8988T (cell line): ENCODE measurements around the gene PLCB1.
"Not testable (repeated sequence)": the region's sequence is repeated elsewhere in the genome, so short reads cannot be mapped to it uniquely, and the experiment has no call there.

Source experiments
- DNase-seq: peaks from one replicate; pipeline ENCODE4 v3.0.0; 2011

Gene PLCB1

DNA sequence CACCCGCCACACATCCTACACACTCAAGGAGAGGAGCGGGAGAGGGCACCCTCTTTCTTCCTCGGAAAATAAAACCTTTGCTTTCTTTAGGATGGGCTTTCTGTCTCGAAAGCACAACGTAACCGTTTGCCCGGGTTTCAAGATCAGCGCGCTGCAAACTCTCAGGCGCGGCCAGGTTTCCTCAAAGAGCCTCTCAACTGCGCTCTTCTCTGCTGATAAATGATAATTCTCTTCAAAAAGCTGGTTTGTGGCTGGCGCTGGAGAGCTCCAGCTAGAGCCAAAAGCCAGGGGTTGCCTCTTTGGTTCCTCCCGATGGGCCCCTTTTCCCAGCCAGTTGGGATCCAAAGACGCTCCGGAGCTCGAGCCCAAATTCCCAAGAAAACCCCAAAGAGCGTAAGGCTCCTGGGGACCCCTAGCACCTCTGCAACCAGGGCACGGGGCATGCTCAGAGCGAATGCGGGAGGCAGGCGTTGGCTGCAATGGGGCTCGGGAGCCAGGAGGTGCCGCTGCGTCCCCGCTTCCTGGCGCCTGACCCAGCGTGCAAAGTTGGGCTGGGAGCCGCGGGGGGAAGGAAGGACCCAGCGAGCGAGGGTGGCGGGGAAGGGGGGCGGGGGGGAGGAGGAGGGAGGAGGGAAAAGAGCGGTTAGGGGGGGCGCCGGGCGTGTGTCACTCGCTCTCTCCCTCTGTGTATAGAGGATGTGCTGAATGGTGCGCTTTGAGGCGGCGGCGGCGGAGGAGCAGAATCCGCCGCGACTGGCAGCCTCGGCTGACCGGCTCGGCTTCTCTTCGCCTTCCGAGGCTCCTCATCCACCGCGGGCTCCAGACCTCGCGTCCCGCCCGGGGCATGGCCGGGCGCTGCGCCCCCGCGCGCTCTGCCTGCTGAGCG is at the start of gene PLCB1:
TSS of gene PLCB1 (plus strand) at position 669 of the 886 bp plus-strand sequence. CDS start 386 bp downstream, outside the sequence.
- DNase-seq = peak; percentile 53

GRCh38 chr20:8082989-8083388 is 49.1 kb upstream of the PLCB1 start:
- no peak for DNase-seq

DNA sequence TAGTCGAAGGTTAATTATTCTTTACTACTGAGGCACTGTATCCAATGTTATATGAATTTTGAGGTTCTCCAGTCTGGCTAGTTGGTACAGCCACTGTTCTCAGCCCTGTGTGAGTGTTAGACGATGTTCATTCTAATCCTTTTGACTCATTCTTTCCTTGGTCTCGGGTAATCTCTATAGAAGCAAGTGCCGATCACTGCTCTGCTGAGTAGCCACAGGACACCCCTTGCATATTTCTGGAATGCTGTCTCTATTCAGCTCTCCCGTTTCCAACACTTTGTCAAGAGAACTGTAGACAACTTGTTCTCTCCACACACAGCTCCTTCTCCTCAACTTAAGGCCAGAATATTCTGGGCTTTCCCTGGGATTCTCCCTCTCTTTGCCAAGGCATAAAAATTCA is 42.4 kb upstream of the PLCB1 start:
- no peak for DNase-seq

DNA sequence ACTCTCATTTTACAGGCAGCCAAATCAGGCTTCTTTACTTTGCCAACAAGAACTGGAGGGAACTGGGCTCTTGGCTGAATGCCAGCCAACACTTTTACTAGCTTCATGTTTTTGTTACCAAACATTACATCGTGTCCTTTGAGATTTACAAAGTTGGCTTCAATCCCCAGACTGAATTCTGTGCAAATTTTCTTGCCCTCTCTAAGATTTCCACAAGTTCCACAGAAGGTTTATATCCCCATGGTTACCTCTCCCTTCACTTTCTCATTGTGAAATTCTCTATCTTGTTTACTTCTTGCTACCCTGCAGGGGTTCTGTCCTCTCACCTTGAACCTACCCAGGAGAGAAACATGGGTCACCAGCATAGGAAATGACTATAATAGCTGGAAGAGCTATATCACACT is 37.6 kb upstream of the PLCB1 start:
- DNase-seq = no peak

DNA sequence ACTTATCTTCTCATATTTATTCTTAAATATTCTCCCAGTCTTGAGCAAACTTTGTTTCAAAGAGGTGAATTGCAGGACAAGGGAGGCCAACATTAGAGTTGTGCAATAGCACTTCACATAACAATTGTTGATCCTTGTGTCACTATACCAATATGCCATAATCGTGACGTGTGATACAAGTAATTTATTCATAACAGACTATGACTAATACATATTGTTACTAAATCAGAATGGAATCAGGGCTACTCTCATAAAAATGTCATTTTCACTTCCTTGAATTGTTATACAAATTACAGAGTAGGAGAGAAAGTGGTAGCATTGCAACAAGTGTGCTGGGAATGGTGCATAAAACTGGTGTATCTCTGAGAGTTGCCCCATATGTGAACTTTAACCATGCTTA is 37.2 kb upstream of the PLCB1 start:
- no peak for DNase-seq

GRCh38 chr20:8095648-8096572 is 36.2 kb upstream of the PLCB1 start:
- no peak for DNase-seq

DNA sequence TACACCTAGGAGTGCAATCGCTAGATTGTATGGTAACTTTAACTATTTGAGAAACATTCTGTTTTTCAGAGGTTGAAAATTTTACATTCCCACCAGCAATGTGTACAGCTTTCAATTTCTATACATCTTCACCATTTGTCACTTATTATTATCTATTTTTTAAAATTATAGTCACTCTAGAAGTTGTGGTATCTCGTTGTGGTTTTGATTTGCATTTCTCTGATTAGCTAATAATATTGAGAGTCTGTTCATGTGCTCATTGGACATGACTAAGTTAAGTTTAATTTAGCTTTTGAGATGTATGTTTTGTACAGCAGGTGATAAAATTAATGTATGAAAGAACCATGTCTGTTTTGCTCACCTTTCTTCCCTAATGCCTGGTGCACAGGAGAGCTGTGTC is 34.8 kb upstream of the PLCB1 start:
- DNase-seq = no peak

GRCh38 chr20:8104252-8104651 is 27.8 kb upstream of the PLCB1 start:
- DNase-seq = no peak

- not testable (repeated sequence) for DNase-seq
Observed at GRCh38 chr20:8114612-8115011, 17.5 kb upstream of the PLCB1 start.

DNA sequence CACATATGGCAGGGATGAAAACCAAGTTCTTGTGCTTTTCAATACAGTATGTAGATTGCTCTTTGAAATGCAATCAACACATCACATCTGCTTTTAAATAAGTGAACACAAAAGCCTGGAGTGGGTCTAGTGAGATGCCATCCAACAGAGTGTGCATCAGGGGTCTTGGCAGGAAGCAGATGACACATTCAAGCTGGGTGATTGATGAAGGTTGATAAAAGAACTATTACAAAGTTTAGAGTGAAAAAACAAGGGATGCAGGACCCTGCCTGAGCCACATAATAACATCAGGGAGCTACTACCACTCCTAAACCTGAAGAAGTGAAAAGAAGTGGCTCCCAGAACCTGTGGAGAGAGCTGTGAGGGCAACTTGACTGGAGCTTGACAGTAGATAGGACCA is 16.6 kb upstream of the PLCB1 start:
- DNase-seq = no peak

DNA sequence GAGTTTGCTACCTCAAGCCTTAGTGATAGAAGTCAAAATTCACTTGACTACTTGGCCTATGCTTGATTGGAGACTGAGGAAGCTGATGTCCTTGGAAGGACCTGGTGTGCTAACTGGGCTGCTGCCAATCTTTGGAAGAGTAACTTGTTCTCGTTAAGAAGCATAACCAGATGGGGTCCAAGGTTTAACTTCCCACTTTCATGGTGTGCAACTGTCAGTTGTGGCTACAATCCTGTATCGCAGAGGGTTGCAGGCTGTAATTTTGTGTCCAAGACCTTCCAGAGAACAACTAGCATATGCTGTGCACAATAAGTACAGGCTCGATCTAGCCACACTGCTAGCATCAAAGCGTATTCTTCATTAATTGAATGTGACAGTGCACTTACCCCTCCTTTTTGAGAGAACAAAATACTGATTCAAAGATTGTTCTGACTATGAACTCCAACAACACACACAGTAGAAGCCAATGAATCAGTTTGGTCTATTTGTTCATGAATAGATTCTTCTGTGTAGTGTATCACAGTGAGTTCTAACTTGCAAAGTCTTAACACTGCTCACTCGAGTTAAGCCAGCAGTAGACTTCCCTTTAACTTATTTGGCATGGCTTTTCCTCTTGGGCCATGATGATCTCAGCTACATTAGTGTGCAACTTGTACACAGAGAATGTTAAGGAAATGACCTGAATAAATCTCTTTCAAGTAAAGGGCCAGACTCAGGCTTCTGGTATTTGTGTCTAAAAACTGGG is 15.8 kb upstream of the PLCB1 start:
- DNase-seq = no peak

- DNase-seq = no peak
Observed at GRCh38 chr20:8117636-8118035, 14.4 kb upstream of the PLCB1 start.

GRCh38 chr20:8118039-8118438 is 14.0 kb upstream of the PLCB1 start:
- no peak for DNase-seq

GRCh38 chr20:8118760-8119159 is 13.3 kb upstream of the PLCB1 start:
- no peak for DNase-seq

DNA sequence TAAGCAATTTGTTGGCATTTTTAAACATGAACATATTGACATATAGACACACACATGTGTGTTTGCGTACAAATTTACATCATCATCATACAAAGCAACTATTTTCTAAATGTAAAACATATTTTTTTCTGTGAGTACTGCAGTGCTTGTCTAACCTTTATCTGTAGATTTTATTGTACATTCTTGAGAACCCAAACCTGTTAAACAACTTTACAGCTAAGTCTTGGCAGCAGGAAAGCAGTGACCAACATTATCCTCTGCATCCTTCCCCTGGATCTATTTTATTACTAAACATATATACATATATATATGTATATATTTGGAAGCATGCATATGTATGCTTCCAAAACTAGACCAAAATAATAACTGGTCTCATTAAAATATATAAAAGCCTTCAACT is 10.4 kb upstream of the PLCB1 start:
- no peak for DNase-seq

- DNase-seq = no peak
Observed at GRCh38 chr20:8124639-8125038, 7.4 kb upstream of the PLCB1 start.

DNA sequence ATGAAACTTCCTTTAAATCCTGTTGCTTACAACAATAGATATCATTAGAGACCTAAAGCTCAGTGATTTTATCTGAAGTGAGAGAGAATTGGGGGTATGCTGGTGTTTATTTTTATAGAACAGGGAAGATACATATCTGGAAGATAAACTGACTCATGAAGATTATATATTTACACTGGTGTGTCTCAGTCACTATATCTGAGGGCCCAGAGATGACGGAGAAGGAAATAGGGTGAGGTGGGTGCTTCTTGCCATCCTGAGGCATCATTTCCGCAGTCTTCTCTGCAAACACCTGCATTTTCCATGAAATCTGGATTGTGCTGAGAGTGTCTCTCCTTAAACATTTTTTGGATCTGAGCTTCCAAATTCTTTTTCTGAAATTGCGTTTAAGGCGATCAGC is 5.9 kb upstream of the PLCB1 start:
- no peak for DNase-seq

- no peak for DNase-seq
Observed at GRCh38 chr20:8126841-8127378, 5.2 kb upstream of the PLCB1 start.

- DNase-seq = no peak
Observed at GRCh38 chr20:8127553-8128255, 4.4 kb upstream of the PLCB1 start.

DNA sequence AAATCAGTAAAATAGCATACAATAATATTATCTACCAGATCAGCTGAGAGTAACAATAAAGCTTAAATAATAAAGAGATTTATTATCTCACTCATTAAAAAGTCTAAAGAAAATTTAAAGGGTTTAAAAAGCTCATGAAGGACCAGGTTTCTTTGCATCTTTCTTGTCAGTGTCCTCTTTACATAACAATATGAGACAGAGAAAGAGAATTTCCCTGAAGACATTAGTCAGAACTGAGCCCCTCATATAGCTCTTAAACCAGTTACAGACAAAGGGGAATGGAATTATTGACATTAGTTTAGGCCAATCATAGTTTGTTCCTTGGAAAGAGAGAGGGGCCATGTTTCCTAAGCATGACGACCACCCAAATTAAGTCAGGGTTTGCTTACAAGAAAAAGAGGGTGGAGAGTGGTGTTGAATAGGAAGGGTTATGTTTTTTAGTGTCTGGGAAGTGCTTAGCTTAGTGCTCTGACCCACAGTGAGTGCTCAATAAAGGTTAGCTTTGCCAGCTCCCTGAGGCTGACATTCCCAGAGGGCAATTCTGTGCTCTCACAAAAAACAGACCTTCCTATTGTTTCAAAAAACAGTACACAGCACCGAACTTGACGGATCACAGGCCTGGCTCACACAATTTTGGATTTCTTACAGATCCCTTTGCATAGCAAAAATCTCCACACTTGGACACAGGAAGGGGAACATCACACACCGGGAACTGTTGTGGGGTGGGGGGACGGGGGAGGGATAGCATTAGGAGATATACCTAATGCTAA is 3.6 kb upstream of the PLCB1 start:
- no peak for DNase-seq
